Effector memory CD8-positive, alpha-beta T cell (primary cell): ENCODE measurements around the gene DYSF.

Experiments
- ATAC-seq: fragments of 150-1000 bp; cut with Tn5 transposase; replicated peaks from 2 replicates; pipeline ENCODE4 v1.10.0; 2021; ENCODE audit warnings: mild to moderate bottlenecking, moderate library complexity
- DNase-seq, 3 experiments: peaks; one replicate each; pipeline ENCODE4 v3.0.0; 2021
- H3K27ac Mint-ChIP-seq, 2 donors: one replicate each; pipeline ENCODE4 v1.8.0; 2022; ENCODE audit warnings: mild to moderate bottlenecking in 2 of 2, mixed read lengths in 2 of 2, moderate library complexity in 2 of 2
- H3K27me3 Mint-ChIP-seq, 2 donors: one replicate each; pipeline ENCODE4 v1.8.0; 2022; ENCODE audit warnings: mixed read lengths in 2 of 2
- H3K36me3 Mint-ChIP-seq: one replicate; pipeline ENCODE4 v1.8.0; 2022; ENCODE audit warnings: mild to moderate bottlenecking, moderate library complexity, mixed read lengths; ENCODE audit not compliant: insufficient read depth
- H3K4me1 Mint-ChIP-seq, 2 donors: one replicate each; pipeline ENCODE4 v1.8.0; 2022; ENCODE audit warnings: low read depth in 2 of 2, mixed read lengths in 2 of 2
- H3K4me3 Mint-ChIP-seq, 2 donors: one replicate each; pipeline ENCODE4 v1.8.0; 2022; ENCODE audit warnings: mild to moderate bottlenecking in 2 of 2, mixed read lengths in 2 of 2, moderate library complexity in 2 of 2
- H3K9me3 Mint-ChIP-seq, 2 donors: one replicate each; pipeline ENCODE4 v1.8.0; 2022; ENCODE audit warnings: mixed read lengths in 2 of 2

DYSF gene

GRCh38 chr2:71617266-71617665 lies 163.9 kb downstream of the DYSF start:
- Mint-ChIP-seq H3K27ac (no peak overlapping the region), H3K9me3 (no peaks in the 10 kb centered on the region), H3K27me3 (peaks cover 0 to 35% of the 10 kb centered on the region in 2 donors), H3K36me3 (no peaks in the 10 kb centered on the region), H3K4me1 (peaks cover 0 to 2% of the 10 kb centered on the region in 2 donors), H3K4me3 (no peak overlapping the region)
- ATAC-seq: no peak
- DNase-seq: no peak

- no peak overlapping the region for H3K4me3 Mint-ChIP-seq
- H3K4me1 Mint-ChIP-seq: peaks cover 0 to 2% of the 10 kb centered on the region in 2 donors
- no peaks in the 10 kb centered on the region for H3K36me3 Mint-ChIP-seq
- peaks cover 0 to 24% of the 10 kb centered on the region in 2 donors for H3K27me3 Mint-ChIP-seq
- no peaks in the 10 kb centered on the region for H3K9me3 Mint-ChIP-seq
- DNase-seq (no peak), ATAC-seq (no peak)
- no peak overlapping the region for H3K27ac Mint-ChIP-seq
Observed at GRCh38 chr2:71618327-71619113, 165.2 kb downstream of the DYSF start.

GRCh38 chr2:71619230-71619741 lies 165.9 kb downstream of the DYSF start:
- Mint-ChIP-seq H3K9me3 (no peaks in the 10 kb centered on the region), H3K4me3 (no peak overlapping the region), H3K4me1 (peaks cover 0 to 2% of the 10 kb centered on the region in 2 donors), H3K27me3 (peaks cover 0 to 21% of the 10 kb centered on the region in 2 donors), H3K27ac (peak overlapping the region in 1 of 2 donors; percentile 11), H3K36me3 (no peaks in the 10 kb centered on the region)
- DNase-seq (no peak), ATAC-seq (no peak)

DNA sequence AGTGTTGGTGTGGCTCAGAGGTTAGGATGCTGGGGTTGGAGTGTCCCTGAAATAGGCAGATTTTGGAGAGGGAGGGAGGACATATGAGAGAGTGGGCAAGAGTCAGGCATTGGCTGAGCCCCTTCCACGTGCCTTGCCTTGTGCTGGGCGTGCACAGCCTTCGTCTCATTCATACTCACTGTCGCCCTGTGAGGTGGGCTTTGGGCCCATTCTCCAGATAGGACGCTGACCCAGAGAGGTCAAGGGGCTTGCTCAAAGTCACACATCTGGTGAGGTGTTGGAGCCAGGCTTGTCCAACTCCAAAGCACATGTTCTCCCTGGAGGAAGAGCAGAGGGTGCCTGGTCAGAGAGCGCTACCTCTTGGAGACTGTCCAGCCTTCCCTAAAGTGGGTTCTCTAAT lies 166.8 kb downstream of the DYSF start:
- Mint-ChIP-seq H3K27me3 (peaks cover 0 to 13% of the 10 kb centered on the region in 2 donors), H3K27ac (peak overlapping the region in 1 of 2 donors; percentile 11), H3K36me3 (no peaks in the 10 kb centered on the region), H3K4me1 (peaks cover 0 to 2% of the 10 kb centered on the region in 2 donors), H3K9me3 (no peaks in the 10 kb centered on the region), H3K4me3 (no peak overlapping the region)
- DNase-seq (no peak), ATAC-seq (no peak)

GRCh38 chr2:71620851-71621251 lies 167.5 kb downstream of the DYSF start:
- ATAC-seq: no peak
- no peak overlapping the region for H3K27ac Mint-ChIP-seq
- DNase-seq: no peak
- H3K27me3 Mint-ChIP-seq: peaks cover 0 to 11% of the 10 kb centered on the region in 2 donors
- H3K4me3 Mint-ChIP-seq: no peak overlapping the region
- H3K36me3 Mint-ChIP-seq: no peaks in the 10 kb centered on the region
- no peaks in the 10 kb centered on the region for H3K9me3 Mint-ChIP-seq
- peaks cover 0 to 2% of the 10 kb centered on the region in 2 donors for H3K4me1 Mint-ChIP-seq

DNA sequence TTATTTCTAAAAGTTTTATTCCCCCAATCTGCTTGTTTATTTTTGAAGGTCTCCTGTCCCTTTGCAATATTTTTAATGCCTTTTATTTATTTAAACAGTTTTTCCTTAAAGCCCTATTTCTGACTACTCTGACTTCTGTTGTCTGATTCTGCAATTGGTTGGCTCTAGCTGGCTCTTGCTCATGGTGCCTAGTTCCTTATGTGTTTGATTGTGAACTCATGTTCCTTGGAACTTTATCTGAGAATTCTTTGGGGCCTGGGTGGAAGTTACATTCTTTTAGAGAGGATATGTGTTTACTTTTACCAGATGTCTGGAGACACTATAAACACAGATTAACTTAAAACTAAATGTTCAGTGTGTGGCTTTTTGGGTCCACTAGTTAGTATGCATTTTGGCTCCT lies 175.9 kb downstream of the DYSF start:
- ATAC-seq: no peak

DNA sequence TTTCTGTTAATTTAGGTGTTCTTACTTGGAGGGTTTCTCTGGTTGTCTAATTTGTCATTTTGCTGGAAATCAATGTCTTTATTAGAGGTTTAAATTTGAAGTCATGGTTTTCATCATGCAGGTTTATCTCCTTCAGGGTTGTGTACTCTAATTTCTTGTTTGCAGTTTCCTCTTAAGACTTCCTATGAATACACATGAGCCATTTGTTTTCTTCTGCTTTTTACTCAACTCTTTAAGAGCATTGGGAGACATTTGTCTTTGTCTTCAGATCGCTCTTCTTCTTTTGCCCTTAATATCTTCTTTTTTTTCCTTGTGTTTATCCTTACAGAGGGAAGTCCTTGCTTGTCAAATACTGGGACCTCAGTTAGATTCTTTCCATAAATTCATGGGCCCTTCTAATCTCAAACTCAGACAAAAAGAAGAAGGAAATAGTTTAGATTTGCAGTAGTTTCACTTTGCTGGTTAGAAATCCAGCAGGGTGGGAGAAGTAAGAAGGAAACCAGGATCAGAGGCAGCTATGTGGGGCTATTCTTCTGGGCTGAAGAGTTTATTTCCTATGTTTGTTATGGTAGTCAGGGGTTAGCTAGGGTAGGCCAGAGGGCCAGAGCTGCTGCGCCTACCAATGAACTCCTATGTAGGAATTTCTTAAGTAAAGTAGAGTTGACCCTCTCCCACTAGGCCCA lies 176.6 kb downstream of the DYSF start:
- no peak overlapping the region for H3K4me3 Mint-ChIP-seq
- ATAC-seq: no peak
- H3K4me1 Mint-ChIP-seq: no peaks in the 10 kb centered on the region

More for the DNA sequence above, 175.9 kb downstream of the DYSF start:
- no peaks in the 10 kb centered on the region for H3K4me1 Mint-ChIP-seq
- H3K27me3 Mint-ChIP-seq: peaks cover 14 to 26% of the 10 kb centered on the region in 2 donors
- no peaks in the 10 kb centered on the region for H3K36me3 Mint-ChIP-seq
- H3K4me3 Mint-ChIP-seq: no peak overlapping the region
- no peak overlapping the region for H3K27ac Mint-ChIP-seq
- no peak for DNase-seq
- H3K9me3 Mint-ChIP-seq: no peaks in the 10 kb centered on the region

DNA sequence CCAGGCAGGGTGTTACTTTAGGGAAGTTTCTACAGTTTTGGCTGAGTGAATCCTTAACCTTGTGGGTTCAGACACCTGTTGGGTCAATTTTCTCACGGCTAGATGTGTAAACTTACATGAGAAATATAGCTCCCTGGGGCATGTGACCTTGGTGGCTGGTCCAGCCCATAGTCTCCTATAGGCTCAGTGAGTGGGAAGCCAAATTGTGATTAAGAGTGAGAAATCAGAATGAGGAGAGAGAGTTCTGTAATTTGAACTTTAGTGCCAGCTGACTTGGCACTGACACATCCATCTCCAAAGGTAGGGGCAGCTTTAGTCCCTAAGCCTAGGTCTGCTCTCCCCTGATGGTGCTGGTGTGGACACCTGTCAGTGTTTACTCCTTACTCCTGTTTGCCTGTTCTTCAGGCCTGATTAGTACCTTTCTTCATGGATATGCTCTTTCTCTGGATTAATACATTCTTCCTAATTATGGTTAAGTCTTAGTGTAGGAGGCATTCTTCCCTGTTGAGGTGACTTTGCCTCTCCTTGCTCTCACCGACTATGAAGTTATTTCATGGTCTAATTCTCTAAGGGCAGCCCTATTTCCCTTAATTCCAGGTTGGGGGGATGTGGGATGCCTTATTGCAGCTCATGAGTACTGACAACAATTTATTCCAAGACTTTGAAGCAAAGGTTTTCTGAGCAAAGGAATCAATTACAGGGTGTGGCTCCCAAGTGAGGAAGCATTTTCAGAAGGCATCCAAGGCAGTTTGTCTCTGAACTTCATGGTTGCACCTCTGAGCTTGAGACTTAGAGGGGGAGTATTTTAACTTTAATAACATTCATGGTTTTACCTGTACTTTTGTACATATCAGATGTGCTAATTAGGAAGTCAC lies 177.3 kb downstream of the DYSF start:
- Mint-ChIP-seq H3K36me3 (no peaks in the 10 kb centered on the region), H3K4me3 (no peak overlapping the region), H3K9me3 (no peaks in the 10 kb centered on the region), H3K27ac (no peak overlapping the region), H3K4me1 (no peaks in the 10 kb centered on the region), H3K27me3 (peaks cover 14 to 26% of the 10 kb centered on the region in 2 donors)
- DNase-seq (no peak), ATAC-seq (no peak)

More for the DNA sequence above, 176.6 kb downstream of the DYSF start:
- peaks cover 14 to 26% of the 10 kb centered on the region in 2 donors for H3K27me3 Mint-ChIP-seq
- DNase-seq: no peak
- no peaks in the 10 kb centered on the region for H3K36me3 Mint-ChIP-seq
- no peaks in the 10 kb centered on the region for H3K9me3 Mint-ChIP-seq
- H3K27ac Mint-ChIP-seq: no peak overlapping the region

GRCh38 chr2:71631411-71631931 lies 178.1 kb downstream of the DYSF start:
- DNase-seq (no peak), ATAC-seq (no peak)
- H3K9me3 Mint-ChIP-seq: no peaks in the 10 kb centered on the region
- peaks cover 14 to 26% of the 10 kb centered on the region in 2 donors for H3K27me3 Mint-ChIP-seq
- no peak overlapping the region for H3K4me3 Mint-ChIP-seq
- no peaks in the 10 kb centered on the region for H3K4me1 Mint-ChIP-seq
- H3K27ac Mint-ChIP-seq: no peak overlapping the region
- no peaks in the 10 kb centered on the region for H3K36me3 Mint-ChIP-seq

- Mint-ChIP-seq H3K36me3 (no peaks in the 10 kb centered on the region), H3K4me1 (no peaks in the 10 kb centered on the region), H3K9me3 (no peaks in the 10 kb centered on the region), H3K27ac (no peak overlapping the region), H3K27me3 (peaks cover 4 to 26% of the 10 kb centered on the region in 2 donors), H3K4me3 (no peak overlapping the region)
- ATAC-seq (no peak), DNase-seq (no peak)
Observed at GRCh38 chr2:71633086-71633485, 179.7 kb downstream of the DYSF start.

- ATAC-seq (no peak), DNase-seq (no peak)
- no peaks in the 10 kb centered on the region for H3K4me1 Mint-ChIP-seq
- no peak overlapping the region for H3K27ac Mint-ChIP-seq
- H3K27me3 Mint-ChIP-seq: peaks cover 4 to 22% of the 10 kb centered on the region in 2 donors
- H3K36me3 Mint-ChIP-seq: no peaks in the 10 kb centered on the region
- H3K4me3 Mint-ChIP-seq: no peak overlapping the region
- H3K9me3 Mint-ChIP-seq: no peaks in the 10 kb centered on the region
Observed at GRCh38 chr2:71634567-71634966, 181.2 kb downstream of the DYSF start.

GRCh38 chr2:71635798-71636197 lies 182.4 kb downstream of the DYSF start:
- no peaks in the 10 kb centered on the region for H3K36me3 Mint-ChIP-seq
- H3K27me3 Mint-ChIP-seq: peaks cover 4 to 10% of the 10 kb centered on the region in 2 donors
- H3K27ac Mint-ChIP-seq: no peak overlapping the region
- ATAC-seq (no peak), DNase-seq (no peak)
- no peaks in the 10 kb centered on the region for H3K9me3 Mint-ChIP-seq
- H3K4me1 Mint-ChIP-seq: no peaks in the 10 kb centered on the region
- no peak overlapping the region for H3K4me3 Mint-ChIP-seq

DNA sequence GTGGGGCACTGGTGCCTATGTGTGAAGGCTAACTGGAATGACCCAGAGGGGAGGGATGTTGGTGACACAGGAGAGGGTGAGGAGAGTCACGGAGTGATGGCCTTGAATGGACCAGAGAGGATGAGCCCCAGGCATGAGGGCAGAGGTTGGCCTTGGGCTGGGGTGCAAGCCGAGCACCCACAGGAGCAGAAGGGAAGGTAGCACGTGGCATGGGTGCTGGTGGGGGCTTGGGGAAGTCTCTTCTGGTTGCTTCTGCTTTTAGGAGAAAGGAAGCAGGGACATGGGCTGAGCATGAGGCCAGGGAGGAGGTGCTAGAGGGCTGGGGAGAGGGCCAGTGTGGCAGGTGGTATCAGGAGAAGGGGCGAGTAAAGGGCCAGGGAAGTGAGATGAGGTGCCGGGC lies 183.8 kb downstream of the DYSF start:
- Mint-ChIP-seq H3K36me3 (no peaks in the 10 kb centered on the region), H3K27ac (no peak overlapping the region), H3K27me3 (peaks cover 1 to 11% of the 10 kb centered on the region in 2 donors), H3K4me3 (no peak overlapping the region), H3K4me1 (no peaks in the 10 kb centered on the region), H3K9me3 (no peaks in the 10 kb centered on the region)
- no peak for DNase-seq
- no peak for ATAC-seq
